ENCODE results near the gene HAX1. TPM values are rescaled to one million over a fixed set of nuclear protein-coding genes. Genes with fewer than 3 reads are reported as not detected.
"Not testable (repeated sequence)": the region's sequence is repeated elsewhere in the genome, so short reads cannot be mapped to it uniquely, and the experiment has no call there.

Gene HAX1
- total RNA-seq (120 TPM), polyA plus RNA-seq (113 TPM)
- long read RNA-seq, donor 1, transcript HAX1-201 (7 exons, 1,227 nt): major isoform, 7 of 7 reads
- long read RNA-seq, donor 1, partial matches to known transcripts: 0 of 7 reads
- long read RNA-seq, donor 1, other reads (novel, unspliced or antisense): 0 of 7 reads
- long read RNA-seq, donor 2, transcript HAX1-201 (7 exons, 1,227 nt): major isoform, 42 of 49 reads
- long read RNA-seq, donor 2, partial matches to known transcripts: 0 of 49 reads
- long read RNA-seq, donor 2, other reads (novel, unspliced or antisense): 0 of 49 reads
- long read RNA-seq, donor 3, transcript HAX1-201 (7 exons, 1,227 nt): major isoform, 66 of 117 reads
- long read RNA-seq, donor 3, partial matches to known transcripts: 46 of 117 reads
- long read RNA-seq, donor 3, other reads (novel, unspliced or antisense): 0 of 117 reads
- long read RNA-seq, donor 4, transcript HAX1-201 (7 exons, 1,227 nt): major isoform, 17 of 37 reads
- long read RNA-seq, donor 4, partial matches to known transcripts: 19 of 37 reads
- long read RNA-seq, donor 4, other reads (novel, unspliced or antisense): 0 of 37 reads
- long read RNA-seq, donor 5, transcript HAX1-201 (7 exons, 1,227 nt): major isoform, 70 of 120 reads
- long read RNA-seq, donor 5, partial matches to known transcripts: 47 of 120 reads
- long read RNA-seq, donor 5, other reads (novel, unspliced or antisense): 0 of 120 reads
- long read RNA-seq, donor 6, transcript HAX1-201 (7 exons, 1,227 nt): major isoform, 35 of 39 reads
- long read RNA-seq, donor 6, partial matches to known transcripts: 0 of 39 reads
- long read RNA-seq, donor 6, other reads (novel, unspliced or antisense): 0 of 39 reads
- long read RNA-seq, donor 7, transcript HAX1-201 (7 exons, 1,227 nt): major isoform, 28 of 35 reads
- long read RNA-seq, donor 7, partial matches to known transcripts: 5 of 35 reads
- long read RNA-seq, donor 7, other reads (novel, unspliced or antisense): 0 of 35 reads
- long read RNA-seq, donor 8, transcript HAX1-201 (7 exons, 1,227 nt): major isoform, 10 of 15 reads
- long read RNA-seq, donor 8, transcript HAX1-204 (7 exons, 914 nt): minor isoform, 5 of 15 reads
- long read RNA-seq, donor 8, partial matches to known transcripts: 0 of 15 reads
- long read RNA-seq, donor 8, other reads (novel, unspliced or antisense): 0 of 15 reads
- long read RNA-seq, donor 9, transcript HAX1-201 (7 exons, 1,227 nt): major isoform, 26 of 26 reads
- long read RNA-seq, donor 9, partial matches to known transcripts: 0 of 26 reads
- long read RNA-seq, donor 9, other reads (novel, unspliced or antisense): 0 of 26 reads
- long read RNA-seq, donor 10, transcript HAX1-201 (7 exons, 1,227 nt): major isoform, 25 of 44 reads
- long read RNA-seq, donor 10, partial matches to known transcripts: 17 of 44 reads
- long read RNA-seq, donor 10, other reads (novel, unspliced or antisense): 0 of 44 reads

GRCh38 chr1:154272217-154272998, at the start of gene HAX1:
Gene HAX1 (plus strand): TSS chr1:154272629. CDS start chr1:154272724, 95 bp downstream.
- peak; percentile 89 to 99 (median 96) for DNase-seq (ENCODE audit: low read depth in 6 of 9, low spot score in 9 of 9)
- Histone ChIP-seq H3K27ac (ENCODE audit: low read depth in 1 of 2, low read length in 1 of 2) (peak within 1 kb of the TSS; percentile 86 to 89), H3K36me3 (ENCODE audit: control insufficient read depth in 2 of 2, insufficient read depth in 2 of 2, low read length in 1 of 2) (peaks cover 24 to 46% of the 10 kb centered on the region in 2 donors), H3K27me3 (ENCODE audit: control insufficient read depth in 2 of 2, insufficient read depth in 1 of 2, low read length in 1 of 2) (no peaks in the 10 kb centered on the region), H3K4me1 (ENCODE audit: control insufficient read depth in 2 of 2, insufficient read depth in 2 of 2, low read length in 2 of 2) (peaks cover 0 to 18% of the 10 kb centered on the region in 2 donors), H3K9me3 (ENCODE audit: control insufficient read depth in 2 of 2, insufficient read depth in 1 of 2, low read length in 1 of 2) (no peaks in the 10 kb centered on the region), H3K4me3 (ENCODE audit: low read length in 2 of 2) (peak within 1 kb of the TSS; percentile 73 to 79)
- under 1% methylated on average over 47 of the region's 47 CpGs for WGBS

DNA sequence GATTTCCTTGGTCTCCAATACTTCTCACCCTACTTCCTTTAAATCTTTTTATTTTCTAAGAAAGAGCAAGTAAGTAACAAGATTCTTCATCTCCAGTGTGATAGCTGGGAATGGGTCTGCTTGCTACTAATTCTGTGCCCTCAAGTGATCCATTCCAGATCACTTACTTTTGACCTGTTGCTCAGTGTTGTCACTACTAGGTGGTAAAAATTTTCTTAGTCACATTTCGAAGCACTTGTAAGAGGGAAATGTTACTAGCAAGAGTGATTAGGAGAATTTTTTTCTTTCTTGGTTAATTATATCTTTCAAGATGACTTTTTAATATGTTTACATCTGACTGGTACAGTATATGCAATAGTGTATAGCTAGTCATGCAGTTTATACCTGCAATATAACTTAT, 49.5 kb upstream of the HAX1 start:
- no peak overlapping the region for H3K4me3 ChIP-seq (ENCODE audit: low read length in 2 of 2)
- no peaks in the 10 kb centered on the region for H3K9me3 ChIP-seq (ENCODE audit: control insufficient read depth in 2 of 2, insufficient read depth in 1 of 2, low read length in 1 of 2)
- no peak overlapping the region for H3K27ac ChIP-seq (ENCODE audit: low read depth in 1 of 2, low read length in 1 of 2)
- H3K36me3 ChIP-seq (ENCODE audit: control insufficient read depth in 2 of 2, insufficient read depth in 2 of 2, low read length in 1 of 2): peaks cover 13 to 42% of the 10 kb centered on the region in 2 donors
- H3K27me3 ChIP-seq (ENCODE audit: control insufficient read depth in 2 of 2, insufficient read depth in 1 of 2, low read length in 1 of 2): no peaks in the 10 kb centered on the region
- DNase-seq (ENCODE audit: low read depth in 6 of 9, low spot score in 9 of 9): no peak
- H3K4me1 ChIP-seq (ENCODE audit: control insufficient read depth in 2 of 2, insufficient read depth in 2 of 2, low read length in 2 of 2): peaks cover 12 to 19% of the 10 kb centered on the region in 2 donors
- WGBS: 99% methylated on average over 1 of the region's 1 CpG

- WGBS: 93% methylated on average over 2 of the region's 2 CpGs
These were observed 48.8 kb upstream of the HAX1 start for GRCh38 chr1:154223621-154224020.

GRCh38 chr1:154225370-154225769, 47.1 kb upstream of the HAX1 start:
- 96% methylated on average over 2 of the region's 2 CpGs for WGBS
- no peaks in the 10 kb centered on the region for H3K9me3 ChIP-seq (ENCODE audit: control insufficient read depth in 2 of 2, insufficient read depth in 1 of 2, low read length in 1 of 2)
- H3K36me3 ChIP-seq (ENCODE audit: control insufficient read depth in 2 of 2, insufficient read depth in 2 of 2, low read length in 1 of 2): peaks cover 33 to 52% of the 10 kb centered on the region in 2 donors
- no peaks in the 10 kb centered on the region for H3K27me3 ChIP-seq (ENCODE audit: control insufficient read depth in 2 of 2, insufficient read depth in 1 of 2, low read length in 1 of 2)
- H3K27ac ChIP-seq (ENCODE audit: low read depth in 1 of 2, low read length in 1 of 2): no peak overlapping the region
- no peak overlapping the region for H3K4me3 ChIP-seq (ENCODE audit: low read length in 2 of 2)
- H3K4me1 ChIP-seq (ENCODE audit: control insufficient read depth in 2 of 2, insufficient read depth in 2 of 2, low read length in 2 of 2): peaks cover 0 to 11% of the 10 kb centered on the region in 2 donors
- no peak for DNase-seq (ENCODE audit: low read depth in 6 of 9, low spot score in 9 of 9)

More at GRCh38 chr1:154223621-154224020, 48.8 kb upstream of the HAX1 start:
- Histone ChIP-seq H3K4me1 (ENCODE audit: control insufficient read depth in 2 of 2, insufficient read depth in 2 of 2, low read length in 2 of 2) (peaks cover 10 to 19% of the 10 kb centered on the region in 2 donors), H3K27ac (ENCODE audit: low read depth in 1 of 2, low read length in 1 of 2) (no peak overlapping the region), H3K9me3 (ENCODE audit: control insufficient read depth in 2 of 2, insufficient read depth in 1 of 2, low read length in 1 of 2) (no peaks in the 10 kb centered on the region), H3K4me3 (ENCODE audit: low read length in 2 of 2) (no peak overlapping the region), H3K27me3 (ENCODE audit: control insufficient read depth in 2 of 2, insufficient read depth in 1 of 2, low read length in 1 of 2) (no peaks in the 10 kb centered on the region), H3K36me3 (ENCODE audit: control insufficient read depth in 2 of 2, insufficient read depth in 2 of 2, low read length in 1 of 2) (peaks cover 18 to 42% of the 10 kb centered on the region in 2 donors)
- no peak for DNase-seq (ENCODE audit: low read depth in 6 of 9, low spot score in 9 of 9)

- peaks cover 48 to 89% of the 10 kb centered on the region in 2 donors for H3K36me3 ChIP-seq (ENCODE audit: control insufficient read depth in 2 of 2, insufficient read depth in 2 of 2, low read length in 1 of 2)
- 100% methylated on average over 3 of the region's 3 CpGs for WGBS
- not testable (repeated sequence) for H3K9me3 ChIP-seq (ENCODE audit: control insufficient read depth in 2 of 2, insufficient read depth in 1 of 2, low read length in 1 of 2); H3K4me1 ChIP-seq (ENCODE audit: control insufficient read depth in 2 of 2, insufficient read depth in 2 of 2, low read length in 2 of 2); DNase-seq (ENCODE audit: low read depth in 6 of 9, low spot score in 9 of 9); H3K27ac ChIP-seq (ENCODE audit: low read depth in 1 of 2, low read length in 1 of 2); H3K4me3 ChIP-seq (ENCODE audit: low read length in 2 of 2); H3K27me3 ChIP-seq (ENCODE audit: control insufficient read depth in 2 of 2, insufficient read depth in 1 of 2, low read length in 1 of 2)
These were observed 41.3 kb upstream of the HAX1 start for GRCh38 chr1:154231112-154231511.

DNA sequence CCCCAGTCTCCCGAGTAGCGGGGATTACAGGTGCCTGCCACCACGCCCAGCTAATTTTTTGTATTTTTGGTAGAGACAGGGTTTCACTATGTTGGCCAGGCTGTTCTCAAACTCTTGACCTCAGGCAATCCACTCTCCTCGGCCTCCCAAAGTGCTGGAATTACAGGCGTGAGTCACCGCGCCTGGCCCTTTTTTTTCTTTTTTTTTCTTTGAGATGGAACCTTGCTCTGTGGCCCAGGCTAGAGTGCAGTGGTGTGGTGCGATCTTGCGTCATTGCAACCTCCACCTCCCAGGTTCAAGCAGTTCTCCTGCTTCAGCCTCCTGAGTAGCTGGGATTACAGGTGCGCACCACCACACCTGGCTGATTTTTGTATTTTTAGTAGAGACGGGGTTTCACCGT, 39.3 kb upstream of the HAX1 start:
- H3K27ac ChIP-seq (ENCODE audit: low read depth in 1 of 2, low read length in 1 of 2): not testable (repeated sequence)

GRCh38 chr1:154236855-154237254, 35.6 kb upstream of the HAX1 start:
- Histone ChIP-seq H3K27ac (ENCODE audit: low read depth in 1 of 2, low read length in 1 of 2) (no peak overlapping the region), H3K9me3 (ENCODE audit: control insufficient read depth in 2 of 2, insufficient read depth in 1 of 2, low read length in 1 of 2) (no peaks in the 10 kb centered on the region), H3K36me3 (ENCODE audit: control insufficient read depth in 2 of 2, insufficient read depth in 2 of 2, low read length in 1 of 2) (peaks cover 34 to 88% of the 10 kb centered on the region in 2 donors), H3K4me1 (ENCODE audit: control insufficient read depth in 2 of 2, insufficient read depth in 2 of 2, low read length in 2 of 2) (no peaks in the 10 kb centered on the region), H3K4me3 (ENCODE audit: low read length in 2 of 2) (no peak overlapping the region), H3K27me3 (ENCODE audit: control insufficient read depth in 2 of 2, insufficient read depth in 1 of 2, low read length in 1 of 2) (no peaks in the 10 kb centered on the region)
- DNase-seq (ENCODE audit: low read depth in 6 of 9, low spot score in 9 of 9): no peak
- WGBS: 97% methylated on average over 4 of the region's 4 CpGs

More for the DNA sequence above, 39.3 kb upstream of the HAX1 start:
- not testable (repeated sequence) for H3K4me1 ChIP-seq (ENCODE audit: control insufficient read depth in 2 of 2, insufficient read depth in 2 of 2, low read length in 2 of 2); H3K4me3 ChIP-seq (ENCODE audit: low read length in 2 of 2); H3K27me3 ChIP-seq (ENCODE audit: control insufficient read depth in 2 of 2, insufficient read depth in 1 of 2, low read length in 1 of 2); DNase-seq (ENCODE audit: low read depth in 6 of 9, low spot score in 9 of 9); H3K9me3 ChIP-seq (ENCODE audit: control insufficient read depth in 2 of 2, insufficient read depth in 1 of 2, low read length in 1 of 2)
- peaks cover 48 to 91% of the 10 kb centered on the region in 2 donors for H3K36me3 ChIP-seq (ENCODE audit: control insufficient read depth in 2 of 2, insufficient read depth in 2 of 2, low read length in 1 of 2)
- 97% methylated on average over 12 of the region's 12 CpGs for WGBS

GRCh38 chr1:154237435-154237834, 35.0 kb upstream of the HAX1 start:
- H3K9me3 ChIP-seq (ENCODE audit: control insufficient read depth in 2 of 2, insufficient read depth in 1 of 2, low read length in 1 of 2): no peaks in the 10 kb centered on the region
- peaks cover 36 to 88% of the 10 kb centered on the region in 2 donors for H3K36me3 ChIP-seq (ENCODE audit: control insufficient read depth in 2 of 2, insufficient read depth in 2 of 2, low read length in 1 of 2)
- no peak overlapping the region for H3K4me3 ChIP-seq (ENCODE audit: low read length in 2 of 2)
- DNase-seq (ENCODE audit: low read depth in 6 of 9, low spot score in 9 of 9): no peak
- H3K4me1 ChIP-seq (ENCODE audit: control insufficient read depth in 2 of 2, insufficient read depth in 2 of 2, low read length in 2 of 2): no peaks in the 10 kb centered on the region
- 98% methylated on average over 2 of the region's 2 CpGs for WGBS
- no peaks in the 10 kb centered on the region for H3K27me3 ChIP-seq (ENCODE audit: control insufficient read depth in 2 of 2, insufficient read depth in 1 of 2, low read length in 1 of 2)
- H3K27ac ChIP-seq (ENCODE audit: low read depth in 1 of 2, low read length in 1 of 2): no peak overlapping the region
